HG03175 (cell line): Measurements from ENCODE around the gene ARFIP1.
"Not testable (repeated sequence)": the region's sequence is repeated elsewhere in the genome, so short reads cannot be mapped to it uniquely, and the experiment has no call there.

Experiments used
- ATAC-seq: cut with Tn5 transposase; IDR thresholded peaks from one replicate; pipeline ENCODE4 v1.9.1; 2021; ENCODE audit warnings: mild to moderate bottlenecking, moderate library complexity; ENCODE audit not compliant: unreplicated experiment

ARFIP1 gene

GRCh38 chr4:152894673-152895072, 114.9 kb downstream of the ARFIP1 start:
- no peak for ATAC-seq

- ATAC-seq, result no peak
These were observed 117.1 kb downstream of the ARFIP1 start for GRCh38 chr4:152896811-152897210.

- ATAC-seq, result not testable (repeated sequence)
These were observed 118.4 kb downstream of the ARFIP1 start for GRCh38 chr4:152898133-152898532.

- no peak for ATAC-seq
These were observed 118.9 kb downstream of the ARFIP1 start for GRCh38 chr4:152898606-152899005.

- no peak for ATAC-seq
These were observed 120.6 kb downstream of the ARFIP1 start for GRCh38 chr4:152900395-152900794.

- ATAC-seq, result no peak
These were observed 121.5 kb downstream of the ARFIP1 start for GRCh38 chr4:152901205-152901604.

- no peak for ATAC-seq
These were observed 123.9 kb downstream of the ARFIP1 start for GRCh38 chr4:152903658-152904057.

GRCh38 chr4:152909901-152910300, 130.1 kb downstream of the ARFIP1 start:
- no peak for ATAC-seq

GRCh38 chr4:152910521-152910920, 130.8 kb downstream of the ARFIP1 start:
- no peak for ATAC-seq

- no peak for ATAC-seq
These were observed 138.0 kb downstream of the ARFIP1 start for GRCh38 chr4:152917543-152918395.

GRCh38 chr4:152919826-152920225, 140.1 kb downstream of the ARFIP1 start:
- ATAC-seq, result no peak

GRCh38 chr4:152920768-152921167, 141.0 kb downstream of the ARFIP1 start:
- no peak for ATAC-seq

GRCh38 chr4:152921284-152921683, 141.5 kb downstream of the ARFIP1 start:
- ATAC-seq, result no peak

- ATAC-seq, result no peak
These were observed 146.1 kb downstream of the ARFIP1 start for GRCh38 chr4:152925851-152926250.

- no peak for ATAC-seq
These were observed 147.2 kb downstream of the ARFIP1 start for GRCh38 chr4:152926959-152927358.

- no peak for ATAC-seq
These were observed 148.0 kb downstream of the ARFIP1 start for GRCh38 chr4:152927737-152928136.

- no peak for ATAC-seq
These were observed 148.5 kb downstream of the ARFIP1 start for GRCh38 chr4:152928286-152928685.

GRCh38 chr4:152929888-152930287, 150.1 kb downstream of the ARFIP1 start:
- ATAC-seq, result no peak

- ATAC-seq, result no peak
These were observed 155.4 kb downstream of the ARFIP1 start for GRCh38 chr4:152935143-152935542.

GRCh38 chr4:152935631-152936445, 156.1 kb downstream of the ARFIP1 start, which contains the start of gene FHDC1:
FHDC1 (plus strand) TSS chr4:152936323; CDS start chr4:152943058, 6,735 bp downstream.
- no peak for ATAC-seq

- ATAC-seq, result no peak
These were observed 156.9 kb downstream of the ARFIP1 start for GRCh38 chr4:152936446-152937335.
